Liver (tissue), 3 donors: Measurements from ENCODE around the gene UBR2.

ENCODE experiments used
- EGR1 ChIP-seq, 2 donors: IDR thresholded peaks; 2 replicates each; pipeline ENCODE4 v1.6.1; 2016 to 2018; ENCODE audit warnings: antibody characterized with exemption in 2 of 2, low read depth in 2 of 2
- JUND ChIP-seq, 2 donors: IDR thresholded peaks; 2 replicates each; pipeline ENCODE4 v1.6.1; 2016; ENCODE audit warnings: antibody characterized with exemption in 2 of 2
- RAD21 ChIP-seq, 2 donors: IDR thresholded peaks; 2 replicates each; pipeline ENCODE4 v1.6.1; 2016; ENCODE audit warnings: antibody characterized with exemption in 2 of 2, mild to moderate bottlenecking in 2 of 2
- SP1 ChIP-seq: IDR thresholded peaks from 2 replicates; pipeline ENCODE4 v1.6.1; 2018; ENCODE audit warnings: antibody characterized with exemption, mild to moderate bottlenecking
- TF ChIP-seq, protein P1 (sequence below): fragments of 150-350 bp; IDR thresholded peaks from 2 replicates; pipeline ENCODE4 v1.5.1; 2017; ENCODE audit warnings: improper control_type of control experiment, low read depth, low read length; ENCODE audit not compliant: missing input control
- TF ChIP-seq, protein P2 (sequence below): IDR thresholded peaks from 2 replicates; pipeline ENCODE4 v1.6.1; 2016; ENCODE audit warnings: antibody characterized with exemption
- TF ChIP-seq, protein P3 (sequence below): IDR thresholded peaks from 2 replicates; pipeline ENCODE4 v1.6.1; 2016; ENCODE audit warnings: antibody characterized with exemption, mild to moderate bottlenecking
- TF ChIP-seq, protein P4 (sequence below): IDR thresholded peaks from 2 replicates; pipeline ENCODE4 v1.6.1; 2016; ENCODE audit warnings: antibody characterized with exemption
- donor health status: healthy.
- donor health status: healthy.

DNA sequence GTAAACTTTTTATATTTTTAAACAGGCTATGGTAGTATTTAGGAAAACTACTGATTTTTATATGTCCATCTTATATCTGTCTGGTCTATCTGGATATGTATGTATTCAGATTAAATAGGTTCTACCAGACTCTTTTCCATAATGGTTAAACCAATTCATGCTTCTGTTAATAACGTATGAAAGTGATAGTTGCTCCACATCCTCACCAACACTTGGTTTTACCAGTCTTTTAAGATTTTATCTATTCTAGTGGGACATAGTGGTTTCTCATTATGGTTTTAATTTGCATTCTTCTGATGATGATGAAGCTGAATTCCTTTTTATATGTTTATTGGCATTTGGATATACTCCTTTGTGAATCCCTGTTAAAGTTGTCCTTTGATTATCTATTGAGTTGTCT lies 56.1 kb downstream of the UBR2 start:
- TF ChIP-seq, protein P1, sequence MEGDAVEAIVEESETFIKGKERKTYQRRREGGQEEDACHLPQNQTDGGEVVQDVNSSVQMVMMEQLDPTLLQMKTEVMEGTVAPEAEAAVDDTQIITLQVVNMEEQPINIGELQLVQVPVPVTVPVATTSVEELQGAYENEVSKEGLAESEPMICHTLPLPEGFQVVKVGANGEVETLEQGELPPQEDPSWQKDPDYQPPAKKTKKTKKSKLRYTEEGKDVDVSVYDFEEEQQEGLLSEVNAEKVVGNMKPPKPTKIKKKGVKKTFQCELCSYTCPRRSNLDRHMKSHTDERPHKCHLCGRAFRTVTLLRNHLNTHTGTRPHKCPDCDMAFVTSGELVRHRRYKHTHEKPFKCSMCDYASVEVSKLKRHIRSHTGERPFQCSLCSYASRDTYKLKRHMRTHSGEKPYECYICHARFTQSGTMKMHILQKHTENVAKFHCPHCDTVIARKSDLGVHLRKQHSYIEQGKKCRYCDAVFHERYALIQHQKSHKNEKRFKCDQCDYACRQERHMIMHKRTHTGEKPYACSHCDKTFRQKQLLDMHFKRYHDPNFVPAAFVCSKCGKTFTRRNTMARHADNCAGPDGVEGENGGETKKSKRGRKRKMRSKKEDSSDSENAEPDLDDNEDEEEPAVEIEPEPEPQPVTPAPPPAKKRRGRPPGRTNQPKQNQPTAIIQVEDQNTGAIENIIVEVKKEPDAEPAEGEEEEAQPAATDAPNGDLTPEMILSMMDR = no peak
- TF ChIP-seq JUND (IDR thresholded peaks at IDR 0.05) (no peak), RAD21 (IDR thresholded peaks at IDR 0.05) (no peak), SP1 (no peak), EGR1 (IDR thresholded peaks at IDR 0.05; ENCODE audit: low read depth in 2 of 2) (no peak)
- TF ChIP-seq, protein P2, sequence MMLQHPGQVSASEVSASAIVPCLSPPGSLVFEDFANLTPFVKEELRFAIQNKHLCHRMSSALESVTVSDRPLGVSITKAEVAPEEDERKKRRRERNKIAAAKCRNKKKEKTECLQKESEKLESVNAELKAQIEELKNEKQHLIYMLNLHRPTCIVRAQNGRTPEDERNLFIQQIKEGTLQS = no peak
- TF ChIP-seq, protein P3, sequence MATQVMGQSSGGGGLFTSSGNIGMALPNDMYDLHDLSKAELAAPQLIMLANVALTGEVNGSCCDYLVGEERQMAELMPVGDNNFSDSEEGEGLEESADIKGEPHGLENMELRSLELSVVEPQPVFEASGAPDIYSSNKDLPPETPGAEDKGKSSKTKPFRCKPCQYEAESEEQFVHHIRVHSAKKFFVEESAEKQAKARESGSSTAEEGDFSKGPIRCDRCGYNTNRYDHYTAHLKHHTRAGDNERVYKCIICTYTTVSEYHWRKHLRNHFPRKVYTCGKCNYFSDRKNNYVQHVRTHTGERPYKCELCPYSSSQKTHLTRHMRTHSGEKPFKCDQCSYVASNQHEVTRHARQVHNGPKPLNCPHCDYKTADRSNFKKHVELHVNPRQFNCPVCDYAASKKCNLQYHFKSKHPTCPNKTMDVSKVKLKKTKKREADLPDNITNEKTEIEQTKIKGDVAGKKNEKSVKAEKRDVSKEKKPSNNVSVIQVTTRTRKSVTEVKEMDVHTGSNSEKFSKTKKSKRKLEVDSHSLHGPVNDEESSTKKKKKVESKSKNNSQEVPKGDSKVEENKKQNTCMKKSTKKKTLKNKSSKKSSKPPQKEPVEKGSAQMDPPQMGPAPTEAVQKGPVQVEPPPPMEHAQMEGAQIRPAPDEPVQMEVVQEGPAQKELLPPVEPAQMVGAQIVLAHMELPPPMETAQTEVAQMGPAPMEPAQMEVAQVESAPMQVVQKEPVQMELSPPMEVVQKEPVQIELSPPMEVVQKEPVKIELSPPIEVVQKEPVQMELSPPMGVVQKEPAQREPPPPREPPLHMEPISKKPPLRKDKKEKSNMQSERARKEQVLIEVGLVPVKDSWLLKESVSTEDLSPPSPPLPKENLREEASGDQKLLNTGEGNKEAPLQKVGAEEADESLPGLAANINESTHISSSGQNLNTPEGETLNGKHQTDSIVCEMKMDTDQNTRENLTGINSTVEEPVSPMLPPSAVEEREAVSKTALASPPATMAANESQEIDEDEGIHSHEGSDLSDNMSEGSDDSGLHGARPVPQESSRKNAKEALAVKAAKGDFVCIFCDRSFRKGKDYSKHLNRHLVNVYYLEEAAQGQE = no peak
- TF ChIP-seq, protein P4, sequence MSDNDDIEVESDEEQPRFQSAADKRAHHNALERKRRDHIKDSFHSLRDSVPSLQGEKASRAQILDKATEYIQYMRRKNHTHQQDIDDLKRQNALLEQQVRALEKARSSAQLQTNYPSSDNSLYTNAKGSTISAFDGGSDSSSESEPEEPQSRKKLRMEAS = no peak
